Measurements from ENCODE around the gene IL6. TPM values are rescaled to one million over a fixed set of nuclear protein-coding genes. Genes with fewer than 3 reads are reported as not detected.

Gene IL6
- total RNA-seq, 1 experiment from 2014 or later = 0.85 TPM

DNA sequence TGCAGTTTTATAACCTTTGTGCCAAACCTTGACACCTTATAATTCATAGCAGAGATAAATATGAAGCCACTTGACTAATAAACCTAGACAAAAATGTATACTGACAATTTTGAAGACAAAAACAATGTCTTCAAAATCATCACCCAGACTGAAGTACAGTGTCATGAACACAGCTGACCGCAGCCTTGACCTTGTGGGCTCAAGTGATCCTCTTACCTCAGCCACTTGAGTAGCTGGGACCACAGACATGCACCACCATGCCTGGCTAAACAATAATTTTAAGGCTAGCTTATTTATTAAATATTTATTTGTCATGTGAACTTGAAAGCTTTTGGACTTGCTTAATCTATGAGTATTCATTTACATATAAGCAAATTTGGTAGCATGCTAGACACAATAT lies 24.3 kb downstream of the IL6 start:
- H2AFZ ChIP-seq (ENCODE audit: low read length) = no peak overlapping the region
- Mint-ChIP-seq H3K4me3 (no peak overlapping the region), H3K27ac (no peak overlapping the region)

More for the DNA sequence above, 24.3 kb downstream of the IL6 start:
- Histone ChIP-seq H3K23me2 (ENCODE audit: insufficient read length, low read depth, low read length, poor library complexity, severe bottlenecking) (no peaks in the 10 kb centered on the region), H2BK15ac (ENCODE audit: low read depth, low read length) (no peak overlapping the region), H3K56ac (ENCODE audit: insufficient read length, low read depth, low read length) (no peak overlapping the region), H4K8ac (replicated peaks; ENCODE audit: insufficient read length, low read depth, low read length) (no peak overlapping the region), H2BK12ac (ENCODE audit: insufficient read length, low read depth, low read length) (no peak overlapping the region), H4K91ac (ENCODE audit: insufficient read length, low read depth, low read length) (no peak overlapping the region), H3K14ac (ENCODE audit: insufficient read depth, low read length) (no peak overlapping the region), H3K79me1 (ENCODE audit: insufficient read depth, low read depth, low read length, poor library complexity, severe bottlenecking) (no peaks in the 10 kb centered on the region), H3K9ac (ENCODE audit: extremely low read depth, insufficient read length, low read length) (no peak overlapping the region), H3K4me2 (ENCODE audit: insufficient read depth, insufficient read length, low read length) (no peak overlapping the region), H3K79me2 (ENCODE audit: insufficient read depth, low read length) (no peaks in the 10 kb centered on the region), H2BK120ac (ENCODE audit: low read depth, low read length, poor library complexity, severe bottlenecking) (no peak overlapping the region), H3T11ph (ENCODE audit: low read length) (no peak overlapping the region), H4K5ac (ENCODE audit: insufficient read length, low read depth, low read length) (no peak overlapping the region), H2AK5ac (ENCODE audit: insufficient read length, low read length) (no peak overlapping the region), H2BK20ac (ENCODE audit: low read depth, low read length, poor library complexity, severe bottlenecking) (no peak overlapping the region), H3K18ac (ENCODE audit: insufficient read length, low read depth, low read length) (no peak overlapping the region), H2BK5ac (ENCODE audit: insufficient read length, low read length) (no peak overlapping the region), H3K4ac (ENCODE audit: low read depth, low read length) (no peak overlapping the region), H3K23ac (ENCODE audit: insufficient read length, low read depth, low read length) (no peak overlapping the region), H4K20me1 (ENCODE audit: control insufficient read depth, insufficient read depth, insufficient read length) (no peaks in the 10 kb centered on the region), H3K27ac (ENCODE audit: insufficient read length, low read depth, low read length) (no peak overlapping the region), H3K9me3 (ENCODE audit: control insufficient read depth, low read depth, low read length) (no peaks in the 10 kb centered on the region), H3K4me1 (ENCODE audit: insufficient read depth, low read length) (no peaks in the 10 kb centered on the region), H3K27me3 (ENCODE audit: insufficient read depth, low read length) (no peaks in the 10 kb centered on the region)
- H3K27me3 Mint-ChIP-seq (ENCODE audit: low read depth) = no peaks in the 10 kb centered on the region
- WGBS (ENCODE audit: extremely low coverage, insufficient read length, low lambda C conversion rate) = no CpG with 5 or more reads among the region's 1 CpG
- DNase-seq = no peak
- TF ChIP-seq CTCF (conservative IDR thresholded peaks at IDR 0.05) = no peak
- no peaks in the 10 kb centered on the region for H3K4me1 Mint-ChIP-seq
- H3K9me3 Mint-ChIP-seq = peaks cover 29 to 30% of the 10 kb centered on the region in 2 experiments
- peaks cover 3 to 17% (median 16%) of the 10 kb centered on the region in 3 experiments; a peak in 4 of 7 replicates for H3K36me3 Mint-ChIP-seq (ENCODE audit: insufficient read depth in 1 of 3, low read depth in 3 of 3)

Data from H9 (cell line).